HepG2 (cell line): ENCODE measurements around the gene HNRNPUL1. TPM values are rescaled to one million over a fixed set of nuclear protein-coding genes. Genes with fewer than 3 reads are reported as not detected.
A peak's percentile ranks its signal among the peaks of the same experiment; 100 is the strongest.

Experiments
- CBFB ChIP-seq: sonication (generic); formaldehyde crosslinking; IDR thresholded peaks from 2 replicates; pipeline ENCODE4 v1.4.0; 2020; ENCODE audit warnings: missing genetic modification reagents
- DNMT1 ChIP-seq: sonication (generic); formaldehyde crosslinking; IDR thresholded peaks from 2 replicates; pipeline ENCODE4 v1.5.1; 2020; ENCODE audit warnings: mild to moderate bottlenecking, missing genetic modification reagents
- ELF4 ChIP-seq: sonication (generic); formaldehyde crosslinking; IDR thresholded peaks from 2 replicates; pipeline ENCODE4 v1.5.0; 2020; ENCODE audit warnings: missing genetic modification reagents, mild to moderate bottlenecking, moderate library complexity, borderline replicate concordance
- EP300 ChIP-seq, 3 experiments: sonication (generic) in 1 of 3; formaldehyde crosslinking in 1 of 3; IDR thresholded peaks; 2 replicates each; pipeline versions ENCODE4 v1.5.1 to v1.6.1; 2011 to 2020; ENCODE audit warnings: low read depth in 2 of 3, low read length in 2 of 3, borderline replicate concordance in 1 of 3, improper control_type of control experiment in 1 of 3, mild to moderate bottlenecking in 1 of 3, missing genetic modification reagents in 1 of 3, moderate library complexity in 1 of 3
- GZF1 ChIP-seq: sonication (generic); formaldehyde crosslinking; IDR thresholded peaks from 2 replicates; pipeline ENCODE4 v1.5.1; 2020; ENCODE audit warnings: mild to moderate bottlenecking, missing genetic modification reagents
- KDM5A ChIP-seq: fragments of 200-600 bp; sonication (generic); IDR thresholded peaks from 2 replicates; pipeline ENCODE4 v1.7.0; 2018; ENCODE audit warnings: antibody characterized with exemption, mild to moderate bottlenecking, low read length, borderline replicate concordance
- KDM5B ChIP-seq: sonication (generic); formaldehyde crosslinking; IDR thresholded peaks from 2 replicates; pipeline ENCODE4 v1.4.0; 2020; ENCODE audit warnings: missing genetic modification reagents, mild to moderate bottlenecking, borderline replicate concordance
- NCOA1 ChIP-seq: sonication (generic); formaldehyde crosslinking; IDR thresholded peaks from 2 replicates; pipeline ENCODE4 v1.9.0; 2021; ENCODE audit warnings: missing genetic modification reagents
- PAX8 ChIP-seq: sonication (generic); formaldehyde crosslinking; IDR thresholded peaks from 2 replicates; pipeline ENCODE4 v1.8.0; 2022; ENCODE audit warnings: mild to moderate bottlenecking, missing genetic modification reagents, borderline replicate concordance
- RFXAP ChIP-seq: sonication (generic); formaldehyde crosslinking; IDR thresholded peaks from 2 replicates; pipeline ENCODE4 v1.4.0; 2020; ENCODE audit warnings: missing genetic modification reagents, borderline replicate concordance
- SRSF1 ChIP-seq: fragments of 200-400 bp; formaldehyde crosslinking; optimal IDR thresholded peaks from 2 replicates; pipeline ENCODE3; 2017; ENCODE audit warnings: mild to moderate bottlenecking, low read depth, low read length, moderate library complexity
- ZFP82 ChIP-seq: sonication (generic); formaldehyde crosslinking; IDR thresholded peaks from 2 replicates; pipeline ENCODE4 v1.5.1; 2020; ENCODE audit warnings: mild to moderate bottlenecking, missing genetic modification reagents, borderline replicate concordance
- ZFYVE20 ChIP-seq: sonication (generic); formaldehyde crosslinking; IDR thresholded peaks from 2 replicates; pipeline ENCODE4 v1.8.0; 2023; ENCODE audit warnings: low read depth, mild to moderate bottlenecking, moderate library complexity, missing genetic modification reagents, borderline replicate concordance
- polyA plus RNA-seq, 8 experiments: library from polyadenylated mRNA; depleted of rRNA in 3 of 8; stranded (reverse) in 7 of 8; unstranded in 1 of 8; fragments of >200 nt; fragmentation: Illumina TruSeq in 4 of 8; extraction: Trizol in 4 of 8; gene quantifications; 2 replicates each; pipeline versions ENCODE4 v1.2.1 to v1.2.3, GENCODE V29; 2011 to 2016; ENCODE audit warnings: low read depth in 4 of 8, missing spikeins in 1 of 8, mixed read lengths in 1 of 8; ENCODE audit not compliant: insufficient read depth in 1 of 8
- total RNA-seq, 5 experiments: library from RNA; depleted of rRNA; stranded (reverse); fragments of >200 nt; fragmentation: Illumina TruSeq; extraction: Trizol; gene quantifications; 2 replicates each; pipeline ENCODE4 v1.2.3, GENCODE V29; 2016; ENCODE audit warnings: low read depth in 1 of 5
- TF ChIP-seq, protein P1 (sequence below): sonication (generic); formaldehyde crosslinking; conservative IDR thresholded peaks from 2 replicates; pipeline ENCODE4 v1.8.0; 2022; ENCODE audit warnings: mild to moderate bottlenecking, moderate library complexity, missing genetic modification reagents
- TF ChIP-seq, protein P2 (sequence below): sonication (generic); formaldehyde crosslinking; IDR thresholded peaks from 2 replicates; pipeline ENCODE4 v1.4.0; 2020; ENCODE audit warnings: missing genetic modification reagents
- TF ChIP-seq, protein P3 (sequence below), 2 experiments: fragments of 450-650 bp in 1 of 2; sonication (generic) in 1 of 2; formaldehyde crosslinking; IDR thresholded peaks; 2 replicates each; pipeline versions ENCODE4 v1.5.0 to v1.8.0; 2020 to 2022; ENCODE audit warnings: mild to moderate bottlenecking in 1 of 2, missing genetic modification reagents in 1 of 2
- TF ChIP-seq, protein P4 (sequence below), 2 experiments: sonication (generic) in 1 of 2; formaldehyde crosslinking in 1 of 2; IDR thresholded peaks; 2 replicates each; pipeline versions ENCODE4 v1.4.0 to v1.6.1; 2018 to 2020; ENCODE audit warnings: missing genetic modification reagents in 2 of 2, borderline replicate concordance in 1 of 2, low read depth in 1 of 2, mild to moderate bottlenecking in 1 of 2, missing biosample characterization in 1 of 2
- TF ChIP-seq, protein P5 (sequence below): IDR thresholded peaks from 2 replicates; pipeline ENCODE4 v1.6.1; 2016; ENCODE audit warnings: low read depth, borderline replicate concordance

The HNRNPUL1 gene
- total and polyA plus RNA-seq, 2 of the 13 experiments (the other 11 are each of a cell fraction or from before 2014, with no cell fraction given) = 30.9 to 81.7 TPM

DNA sequence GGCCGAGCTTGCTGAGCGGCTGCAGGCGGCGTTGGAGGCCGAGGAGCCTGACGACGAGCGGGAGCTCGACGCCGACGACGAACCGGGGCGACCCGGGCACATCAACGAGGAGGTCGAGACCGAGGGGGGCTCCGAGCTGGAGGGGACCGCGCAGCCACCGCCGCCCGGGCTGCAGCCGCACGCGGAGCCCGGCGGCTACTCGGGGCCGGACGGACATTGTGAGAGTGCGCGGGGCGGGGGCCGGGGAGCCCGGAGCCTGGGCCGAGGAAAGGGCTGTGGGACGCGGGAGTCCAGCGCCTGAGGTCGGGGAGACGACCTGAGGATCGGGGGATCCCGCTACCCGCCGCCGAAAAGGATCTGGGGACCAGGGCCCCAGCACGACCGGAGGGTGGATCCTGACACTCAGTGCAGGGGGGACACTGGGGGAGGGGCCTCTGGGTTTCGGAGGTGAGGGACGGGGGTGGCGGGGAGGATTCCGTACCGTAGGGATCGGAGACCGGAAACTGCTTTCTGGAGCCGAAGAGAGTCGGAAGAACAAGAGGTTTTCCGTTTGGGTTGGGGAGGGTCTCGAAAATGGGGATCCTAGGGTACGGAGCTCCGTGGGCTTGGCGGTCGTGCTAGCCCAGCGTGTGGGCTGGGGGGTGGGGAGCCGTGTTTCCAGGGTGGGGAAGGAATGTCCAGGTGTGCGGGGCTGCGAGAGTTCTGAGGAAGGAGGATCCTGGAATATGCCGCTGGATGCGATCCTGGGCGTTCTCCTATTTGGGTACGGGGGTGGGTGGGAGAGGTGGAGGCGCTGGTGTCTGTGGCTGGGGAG, 616 bp downstream of the HNRNPUL1 start (continued):
- TF ChIP-seq, protein P1, sequence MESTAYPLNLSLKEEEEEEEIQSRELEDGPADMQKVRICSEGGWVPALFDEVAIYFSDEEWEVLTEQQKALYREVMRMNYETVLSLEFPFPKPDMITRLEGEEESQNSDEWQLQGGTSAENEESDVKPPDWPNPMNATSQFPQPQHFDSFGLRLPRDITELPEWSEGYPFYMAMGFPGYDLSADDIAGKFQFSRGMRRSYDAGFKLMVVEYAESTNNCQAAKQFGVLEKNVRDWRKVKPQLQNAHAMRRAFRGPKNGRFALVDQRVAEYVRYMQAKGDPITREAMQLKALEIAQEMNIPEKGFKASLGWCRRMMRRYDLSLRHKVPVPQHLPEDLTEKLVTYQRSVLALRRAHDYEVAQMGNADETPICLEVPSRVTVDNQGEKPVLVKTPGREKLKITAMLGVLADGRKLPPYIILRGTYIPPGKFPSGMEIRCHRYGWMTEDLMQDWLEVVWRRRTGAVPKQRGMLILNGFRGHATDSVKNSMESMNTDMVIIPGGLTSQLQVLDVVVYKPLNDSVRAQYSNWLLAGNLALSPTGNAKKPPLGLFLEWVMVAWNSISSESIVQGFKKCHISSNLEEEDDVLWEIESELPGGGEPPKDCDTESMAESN = peak; percentile 47; the same call in 1 of the 2 replicates
- TF ChIP-seq, protein P2, sequence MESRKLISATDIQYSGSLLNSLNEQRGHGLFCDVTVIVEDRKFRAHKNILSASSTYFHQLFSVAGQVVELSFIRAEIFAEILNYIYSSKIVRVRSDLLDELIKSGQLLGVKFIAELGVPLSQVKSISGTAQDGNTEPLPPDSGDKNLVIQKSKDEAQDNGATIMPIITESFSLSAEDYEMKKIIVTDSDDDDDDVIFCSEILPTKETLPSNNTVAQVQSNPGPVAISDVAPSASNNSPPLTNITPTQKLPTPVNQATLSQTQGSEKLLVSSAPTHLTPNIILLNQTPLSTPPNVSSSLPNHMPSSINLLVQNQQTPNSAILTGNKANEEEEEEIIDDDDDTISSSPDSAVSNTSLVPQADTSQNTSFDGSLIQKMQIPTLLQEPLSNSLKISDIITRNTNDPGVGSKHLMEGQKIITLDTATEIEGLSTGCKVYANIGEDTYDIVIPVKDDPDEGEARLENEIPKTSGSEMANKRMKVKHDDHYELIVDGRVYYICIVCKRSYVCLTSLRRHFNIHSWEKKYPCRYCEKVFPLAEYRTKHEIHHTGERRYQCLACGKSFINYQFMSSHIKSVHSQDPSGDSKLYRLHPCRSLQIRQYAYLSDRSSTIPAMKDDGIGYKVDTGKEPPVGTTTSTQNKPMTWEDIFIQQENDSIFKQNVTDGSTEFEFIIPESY (CRISPR knock-in tag) = no peak
- TF ChIP-seq SRSF1 (peak; percentile 20), KDM5B (CRISPR knock-in tag) (0 out of 2 replicates have a peak, but pooled peaks have one; percentile 19), ZFP82 (CRISPR knock-in tag) (peak; percentile 79), CBFB (CRISPR knock-in tag) (no peak), ZFYVE20 (0 out of 2 replicates have a peak, but pooled peaks have one; percentile 50), KDM5A (no peak), PAX8 (CRISPR knock-in tag) (0 out of 2 replicates have a peak, but pooled peaks have one; percentile 19), DNMT1 (CRISPR knock-in tag) (0 out of 2 replicates have a peak, but pooled peaks have one; percentile 67), RFXAP (no peak; the same call in 1 of the 2 replicates), GZF1 (0 out of 2 replicates have a peak, but pooled peaks have one; percentile 16), NCOA1 (CRISPR knock-in tag) (no peak), EP300 (IDR thresholded peaks at IDR 0.05; ENCODE audit: low read depth in 2 of 2, low read length in 2 of 2) (no peak), EP300 (CRISPR knock-in tag; IDR thresholded peaks at IDR 0.05; ENCODE audit: borderline replicate concordance) (no peak), ELF4 (CRISPR knock-in tag) (no peak)
- TF ChIP-seq, protein P3, sequence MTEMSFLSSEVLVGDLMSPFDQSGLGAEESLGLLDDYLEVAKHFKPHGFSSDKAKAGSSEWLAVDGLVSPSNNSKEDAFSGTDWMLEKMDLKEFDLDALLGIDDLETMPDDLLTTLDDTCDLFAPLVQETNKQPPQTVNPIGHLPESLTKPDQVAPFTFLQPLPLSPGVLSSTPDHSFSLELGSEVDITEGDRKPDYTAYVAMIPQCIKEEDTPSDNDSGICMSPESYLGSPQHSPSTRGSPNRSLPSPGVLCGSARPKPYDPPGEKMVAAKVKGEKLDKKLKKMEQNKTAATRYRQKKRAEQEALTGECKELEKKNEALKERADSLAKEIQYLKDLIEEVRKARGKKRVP (CRISPR knock-in tag; IDR thresholded peaks at IDR 0.05) = no peak
- TF ChIP-seq, protein P4, sequence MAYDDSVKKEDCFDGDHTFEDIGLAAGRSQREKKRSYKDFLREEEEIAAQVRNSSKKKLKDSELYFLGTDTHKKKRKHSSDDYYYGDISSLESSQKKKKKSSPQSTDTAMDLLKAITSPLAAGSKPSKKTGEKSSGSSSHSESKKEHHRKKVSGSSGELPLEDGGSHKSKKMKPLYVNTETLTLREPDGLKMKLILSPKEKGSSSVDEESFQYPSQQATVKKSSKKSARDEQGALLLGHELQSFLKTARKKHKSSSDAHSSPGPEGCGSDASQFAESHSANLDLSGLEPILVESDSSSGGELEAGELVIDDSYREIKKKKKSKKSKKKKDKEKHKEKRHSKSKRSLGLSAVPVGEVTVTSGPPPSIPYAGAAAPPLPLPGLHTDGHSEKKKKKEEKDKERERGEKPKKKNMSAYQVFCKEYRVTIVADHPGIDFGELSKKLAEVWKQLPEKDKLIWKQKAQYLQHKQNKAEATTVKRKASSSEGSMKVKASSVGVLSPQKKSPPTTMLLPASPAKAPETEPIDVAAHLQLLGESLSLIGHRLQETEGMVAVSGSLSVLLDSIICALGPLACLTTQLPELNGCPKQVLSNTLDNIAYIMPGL (CRISPR knock-in tag; IDR thresholded peaks at IDR 0.05; ENCODE audit: borderline replicate concordance in 1 of 2, low read depth in 1 of 2) = peak in 1 of 2 experiments; percentile 70; a peak in 2 of 4 replicates
- TF ChIP-seq, protein P5, sequence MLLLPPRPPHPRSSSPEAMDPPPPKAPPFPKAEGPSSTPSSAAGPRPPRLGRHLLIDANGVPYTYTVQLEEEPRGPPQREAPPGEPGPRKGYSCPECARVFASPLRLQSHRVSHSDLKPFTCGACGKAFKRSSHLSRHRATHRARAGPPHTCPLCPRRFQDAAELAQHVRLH (CRISPR knock-in tag) = no peak
